Mesothelial cell of epicardium (in vitro differentiated cells): ENCODE measurements around the gene XIAP. TPM values are rescaled to one million over a fixed set of nuclear protein-coding genes. Genes with fewer than 3 reads are reported as not detected.
"Not testable (repeated sequence)": the region's sequence is repeated elsewhere in the genome, so short reads cannot be mapped to it uniquely, and the experiment has no call there.

Experiments
- DNase-seq, 2 experiments: peaks; one replicate each; pipeline ENCODE4 v3.0.0; 2021; ENCODE audit warnings: low spot score in 2 of 2; ENCODE audit not compliant: unreplicated experiment in 2 of 2
- H3K27ac Mint-ChIP-seq: 2 replicates; pipeline ENCODE4 v1.8.0; 2021; ENCODE audit warnings: mixed read lengths
- H3K27me3 Mint-ChIP-seq: 2 replicates; pipeline ENCODE4 v1.8.0; 2021; ENCODE audit warnings: low read depth, mixed read lengths
- H3K36me3 Mint-ChIP-seq: 2 replicates; pipeline ENCODE4 v1.8.0; 2021; ENCODE audit warnings: mixed read lengths
- H3K4me1 Mint-ChIP-seq: 2 replicates; pipeline ENCODE4 v1.8.0; 2021; ENCODE audit warnings: mixed read lengths
- H3K4me3 Mint-ChIP-seq: 2 replicates; pipeline ENCODE4 v1.8.0; 2021; ENCODE audit warnings: mild to moderate bottlenecking, moderate library complexity, mixed read lengths
- H3K9me3 Mint-ChIP-seq: 2 replicates; pipeline ENCODE4 v1.8.0; 2021; ENCODE audit warnings: mixed read lengths
- total RNA-seq: library from RNA; stranded (reverse); gene quantifications from 3 replicates; pipeline ENCODE4 v1.2.1, GENCODE V29; 2021
- TF ChIP-seq, protein P1 (sequence below): fragments of 200-600 bp; sonication (generic); IDR thresholded peaks from one replicate; pipeline ENCODE4 v1.5.0; 2021; ENCODE audit warnings: antibody characterized with exemption; ENCODE audit not compliant: unreplicated experiment

Gene XIAP
- total RNA-seq: 38.1 to 45.6 TPM (median 42.4 TPM) in 3 replicates

GRCh38 chrX:123859846-123860838, at the start of gene XIAP:
Gene XIAP, plus strand, starts transcription at chrX:123860053. Its CDS starts 25,610 bp downstream, at chrX:123885663.
- TF ChIP-seq, protein P1, sequence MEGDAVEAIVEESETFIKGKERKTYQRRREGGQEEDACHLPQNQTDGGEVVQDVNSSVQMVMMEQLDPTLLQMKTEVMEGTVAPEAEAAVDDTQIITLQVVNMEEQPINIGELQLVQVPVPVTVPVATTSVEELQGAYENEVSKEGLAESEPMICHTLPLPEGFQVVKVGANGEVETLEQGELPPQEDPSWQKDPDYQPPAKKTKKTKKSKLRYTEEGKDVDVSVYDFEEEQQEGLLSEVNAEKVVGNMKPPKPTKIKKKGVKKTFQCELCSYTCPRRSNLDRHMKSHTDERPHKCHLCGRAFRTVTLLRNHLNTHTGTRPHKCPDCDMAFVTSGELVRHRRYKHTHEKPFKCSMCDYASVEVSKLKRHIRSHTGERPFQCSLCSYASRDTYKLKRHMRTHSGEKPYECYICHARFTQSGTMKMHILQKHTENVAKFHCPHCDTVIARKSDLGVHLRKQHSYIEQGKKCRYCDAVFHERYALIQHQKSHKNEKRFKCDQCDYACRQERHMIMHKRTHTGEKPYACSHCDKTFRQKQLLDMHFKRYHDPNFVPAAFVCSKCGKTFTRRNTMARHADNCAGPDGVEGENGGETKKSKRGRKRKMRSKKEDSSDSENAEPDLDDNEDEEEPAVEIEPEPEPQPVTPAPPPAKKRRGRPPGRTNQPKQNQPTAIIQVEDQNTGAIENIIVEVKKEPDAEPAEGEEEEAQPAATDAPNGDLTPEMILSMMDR: no peak
- Mint-ChIP-seq H3K9me3 (peaks cover 23% of the 10 kb centered on the region), H3K27ac (peak within 1 kb of the TSS; percentile 95), H3K4me1 (peaks cover 10% of the 10 kb centered on the region), H3K27me3 (no peaks in the 10 kb centered on the region), H3K4me3 (peak within 1 kb of the TSS; percentile 82), H3K36me3 (peaks cover 2% of the 10 kb centered on the region)
- DNase-seq: peak; percentile 41 to 66

- no peaks in the 10 kb centered on the region for H3K27me3 Mint-ChIP-seq
- TF ChIP-seq, protein P1: no peak
- H3K9me3 Mint-ChIP-seq: peaks cover 9% of the 10 kb centered on the region
- H3K27ac Mint-ChIP-seq: no peak overlapping the region
- peaks cover 2% of the 10 kb centered on the region for H3K36me3 Mint-ChIP-seq
- no peak overlapping the region for H3K4me3 Mint-ChIP-seq
- no peak for DNase-seq
- peaks cover 5% of the 10 kb centered on the region for H3K4me1 Mint-ChIP-seq
Observed at GRCh38 chrX:123814343-123814742, 45.5 kb upstream of the XIAP start.

GRCh38 chrX:123814934-123815394, 44.9 kb upstream of the XIAP start:
- H3K27me3 Mint-ChIP-seq, H3K4me3 Mint-ChIP-seq, DNase-seq, H3K9me3 Mint-ChIP-seq, H3K36me3 Mint-ChIP-seq, H3K4me1 Mint-ChIP-seq: not testable (repeated sequence)
- H3K27ac Mint-ChIP-seq: peak overlapping the region; percentile 25

DNA sequence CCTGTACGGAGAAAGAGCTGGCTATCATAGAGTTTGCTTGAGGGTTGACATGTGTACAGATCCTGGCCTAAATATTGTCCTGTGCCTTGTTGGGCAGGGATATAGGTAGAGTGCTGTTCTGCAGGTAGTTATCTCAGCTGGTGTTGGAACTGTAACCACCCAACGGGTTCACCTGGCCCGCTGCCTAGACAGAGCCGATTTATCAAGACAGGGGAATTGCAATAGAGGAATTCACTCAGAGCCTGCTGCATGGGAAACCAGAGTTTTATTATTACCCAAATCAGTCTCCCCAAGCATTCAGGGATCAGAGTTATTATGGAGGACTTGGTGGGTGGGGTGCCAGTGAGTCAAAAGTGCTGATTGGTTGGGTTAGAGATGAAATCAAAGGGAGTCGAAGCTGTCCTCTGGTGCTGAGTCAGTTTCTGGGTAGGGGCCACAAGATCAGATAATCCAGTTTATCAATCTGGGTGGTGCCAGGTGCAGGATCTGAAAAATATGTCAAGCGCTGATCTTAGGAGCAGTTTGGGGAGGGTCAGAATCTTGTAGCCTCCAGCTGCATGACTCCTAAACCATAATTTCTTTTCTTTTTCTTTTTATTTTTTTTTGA, 42.5 kb upstream of the XIAP start:
- TF ChIP-seq, protein P1: no peak
- no peaks in the 10 kb centered on the region for H3K36me3 Mint-ChIP-seq
- DNase-seq: no peak
- peaks cover 5% of the 10 kb centered on the region for H3K4me1 Mint-ChIP-seq
- no peak overlapping the region for H3K27ac Mint-ChIP-seq
- no peak overlapping the region for H3K4me3 Mint-ChIP-seq
- H3K9me3 Mint-ChIP-seq: no peaks in the 10 kb centered on the region
- no peaks in the 10 kb centered on the region for H3K27me3 Mint-ChIP-seq

DNA sequence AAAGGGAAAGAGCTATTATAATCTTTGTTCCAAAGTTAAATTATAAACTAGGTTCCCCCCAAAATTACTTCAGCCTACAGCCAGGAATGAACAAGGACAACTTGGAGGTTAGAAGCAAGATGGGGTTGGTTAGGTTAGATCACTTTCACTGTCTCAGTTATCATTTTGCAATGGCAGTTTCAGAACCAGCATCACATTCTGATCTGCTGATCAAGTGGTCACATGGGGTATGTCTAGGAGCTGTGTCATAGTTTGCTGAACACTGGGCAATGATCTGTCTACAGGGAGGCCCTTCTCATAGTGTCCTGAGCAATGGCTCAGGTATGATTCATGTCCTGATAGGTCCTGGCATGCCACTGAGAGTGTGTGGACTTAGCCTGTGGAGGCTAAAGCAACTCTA, 41.6 kb upstream of the XIAP start:
- Mint-ChIP-seq H3K27me3 (no peaks in the 10 kb centered on the region), H3K9me3 (no peaks in the 10 kb centered on the region), H3K4me1 (peaks cover 5% of the 10 kb centered on the region), H3K36me3 (no peaks in the 10 kb centered on the region), H3K27ac (no peak overlapping the region), H3K4me3 (no peak overlapping the region)
- TF ChIP-seq, protein P1: no peak
- no peak for DNase-seq

- Mint-ChIP-seq H3K27me3 (no peaks in the 10 kb centered on the region), H3K27ac (no peak overlapping the region)
- TF ChIP-seq, protein P1: no peak
Observed at GRCh38 chrX:123822965-123823364, 36.9 kb upstream of the XIAP start.

More at GRCh38 chrX:123822965-123823364, 36.9 kb upstream of the XIAP start:
- no peaks in the 10 kb centered on the region for H3K4me1 Mint-ChIP-seq
- H3K9me3 Mint-ChIP-seq: peaks cover 12% of the 10 kb centered on the region
- no peaks in the 10 kb centered on the region for H3K36me3 Mint-ChIP-seq
- no peak for DNase-seq
- no peak overlapping the region for H3K4me3 Mint-ChIP-seq
